Testis (tissue), 2 donors: ENCODE results near the gene RNU6-9.

Experiments
- POLR2A ChIP-seq: fragments of 450-650 bp; IDR thresholded peaks from one replicate; pipeline ENCODE4 v1.6.1; 2017; ENCODE audit warnings: antibody characterized with exemption, mild to moderate bottlenecking, moderate library complexity
- TF ChIP-seq, protein P1 (sequence below), 3 experiments: fragments of 450-650 bp in 2 of 3; fragments of 200-600 bp in 1 of 3; sonication (generic) in 1 of 3; IDR thresholded peaks; one replicate each; pipeline ENCODE4 v1.5.1; 2016 to 2019; ENCODE audit warnings: antibody characterized with exemption in 3 of 3, mild to moderate bottlenecking in 2 of 3, moderate library complexity in 1 of 3

DNA sequence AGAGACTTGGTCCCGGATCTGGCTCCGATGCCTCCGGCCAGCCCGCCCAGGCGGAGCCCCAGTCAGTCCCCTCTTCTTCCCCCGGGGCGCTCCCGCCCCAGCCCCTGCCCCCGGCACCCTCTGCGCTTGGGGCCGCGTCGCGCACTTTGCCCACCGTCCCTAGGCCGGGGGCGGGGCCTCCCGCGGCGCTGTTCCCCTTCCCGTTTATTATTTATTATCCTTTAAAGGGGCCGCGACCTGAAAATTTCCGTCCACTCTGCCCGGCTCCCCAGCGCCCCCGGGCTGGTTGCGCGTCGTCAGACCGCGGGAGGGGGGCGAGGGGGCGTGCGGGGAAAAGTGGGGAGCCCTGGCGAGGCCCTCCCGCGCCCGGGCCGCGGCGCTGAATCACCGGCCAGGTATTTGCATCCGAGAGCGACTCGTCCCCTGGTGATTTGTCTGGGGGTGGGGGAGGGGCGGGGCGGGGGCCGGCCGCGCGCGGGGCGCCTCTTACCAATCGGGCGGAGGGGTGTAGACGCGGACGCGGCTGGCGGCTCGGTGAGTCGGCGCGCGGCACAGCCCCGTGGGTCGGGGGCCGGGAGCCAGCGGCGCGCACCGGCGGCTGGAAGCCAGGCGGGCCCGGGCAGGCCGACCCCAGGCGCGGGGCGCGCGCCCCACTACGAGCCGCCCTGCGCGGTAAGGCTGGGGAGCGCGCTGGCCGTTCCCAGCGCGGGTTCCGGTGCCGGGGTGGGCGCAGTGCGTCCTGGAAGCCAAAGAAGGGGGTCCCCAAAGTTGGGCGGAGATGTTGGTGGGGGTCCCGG lies 32.4 kb downstream of the RNU6-9 start, which contains the start of gene ARID3A:
- TF ChIP-seq, protein P1, sequence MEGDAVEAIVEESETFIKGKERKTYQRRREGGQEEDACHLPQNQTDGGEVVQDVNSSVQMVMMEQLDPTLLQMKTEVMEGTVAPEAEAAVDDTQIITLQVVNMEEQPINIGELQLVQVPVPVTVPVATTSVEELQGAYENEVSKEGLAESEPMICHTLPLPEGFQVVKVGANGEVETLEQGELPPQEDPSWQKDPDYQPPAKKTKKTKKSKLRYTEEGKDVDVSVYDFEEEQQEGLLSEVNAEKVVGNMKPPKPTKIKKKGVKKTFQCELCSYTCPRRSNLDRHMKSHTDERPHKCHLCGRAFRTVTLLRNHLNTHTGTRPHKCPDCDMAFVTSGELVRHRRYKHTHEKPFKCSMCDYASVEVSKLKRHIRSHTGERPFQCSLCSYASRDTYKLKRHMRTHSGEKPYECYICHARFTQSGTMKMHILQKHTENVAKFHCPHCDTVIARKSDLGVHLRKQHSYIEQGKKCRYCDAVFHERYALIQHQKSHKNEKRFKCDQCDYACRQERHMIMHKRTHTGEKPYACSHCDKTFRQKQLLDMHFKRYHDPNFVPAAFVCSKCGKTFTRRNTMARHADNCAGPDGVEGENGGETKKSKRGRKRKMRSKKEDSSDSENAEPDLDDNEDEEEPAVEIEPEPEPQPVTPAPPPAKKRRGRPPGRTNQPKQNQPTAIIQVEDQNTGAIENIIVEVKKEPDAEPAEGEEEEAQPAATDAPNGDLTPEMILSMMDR (IDR thresholded peaks at IDR 0.05) = no peak
- no peak for TF ChIP-seq POLR2A
